Left hindlimb (tissue), 1 donor: ENCODE data around the gene MSL3B.

ENCODE experiments used
- DNase-seq: peaks from one replicate; pipeline ENCODE4 v3.0.0-alpha.2; 2018

The MSL3B gene

DNA sequence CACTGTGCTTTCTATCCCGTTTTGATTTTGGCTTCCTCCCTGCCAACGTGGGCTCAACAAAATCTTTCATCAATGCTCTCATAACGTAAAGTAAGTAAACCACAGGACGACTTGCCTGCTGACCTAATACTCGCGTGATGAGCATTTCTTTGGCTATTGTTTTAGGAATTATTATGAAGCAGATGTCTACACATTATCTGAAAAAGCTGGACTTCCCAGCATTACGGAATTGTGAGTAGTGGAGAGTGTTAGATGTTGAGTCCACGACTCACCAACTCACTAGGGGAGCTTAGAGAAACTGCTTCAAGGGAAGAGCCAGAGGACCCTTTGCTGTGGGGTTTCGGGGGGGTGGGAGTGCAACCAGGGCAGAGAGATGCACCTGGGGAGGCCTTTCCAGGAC, 35.8 kb downstream of the MSL3B start:
- no peak for DNase-seq

DNA sequence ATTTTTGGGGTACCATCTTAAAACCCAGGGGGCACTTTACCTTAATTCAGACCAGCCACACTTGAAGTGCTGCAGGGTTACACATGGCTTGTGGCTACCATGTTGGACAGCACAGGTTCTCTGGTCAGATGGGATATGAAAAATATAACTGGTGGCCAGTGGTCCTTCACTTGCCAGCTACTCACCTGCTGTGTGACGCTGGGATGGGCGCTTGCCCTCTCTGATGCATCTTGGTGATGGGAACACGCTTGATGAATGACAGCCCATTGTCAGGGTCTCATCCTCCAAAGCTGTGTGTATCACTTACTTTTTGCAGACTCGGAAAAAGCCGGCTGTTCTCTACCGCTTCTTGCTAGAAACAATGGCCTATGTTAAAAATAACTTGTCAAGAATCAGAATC, 36.3 kb downstream of the MSL3B start:
- DNase-seq, result no peak

DNA sequence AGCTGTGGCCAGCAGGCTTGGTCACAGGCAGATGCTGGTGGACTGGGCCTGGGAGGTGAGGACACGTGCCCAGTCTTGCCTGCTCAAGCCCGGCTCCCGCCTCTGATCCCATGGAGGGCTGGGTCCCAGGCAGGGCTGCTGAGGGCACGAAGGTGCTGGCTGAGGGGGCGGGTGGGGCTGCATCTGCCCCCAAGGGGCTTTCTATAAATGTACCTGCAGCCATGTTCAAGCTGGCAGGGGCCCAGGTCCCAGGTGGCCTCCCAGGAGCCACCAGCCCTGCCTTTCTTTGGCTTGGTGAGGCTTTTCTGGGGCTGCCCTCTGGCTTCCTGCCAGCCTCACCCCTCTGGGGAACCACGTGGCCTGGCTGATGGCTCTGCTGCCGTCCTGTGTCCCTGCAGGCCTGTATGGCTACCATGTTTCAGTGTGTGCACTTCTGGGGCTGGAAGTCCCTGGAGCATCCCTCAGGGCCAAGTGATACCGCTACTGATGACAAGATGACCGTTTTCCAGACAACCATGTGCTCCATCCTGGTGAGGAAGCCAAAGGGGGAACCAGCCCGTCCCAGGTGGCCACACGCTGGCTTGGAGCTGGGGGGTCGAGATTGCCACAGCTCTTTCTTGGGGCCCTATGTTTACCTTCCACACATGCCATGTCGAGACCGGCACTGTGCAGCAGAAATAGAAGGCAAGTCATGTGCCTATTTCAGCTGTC, 37.0 kb downstream of the MSL3B start:
- no peak for DNase-seq

DNA sequence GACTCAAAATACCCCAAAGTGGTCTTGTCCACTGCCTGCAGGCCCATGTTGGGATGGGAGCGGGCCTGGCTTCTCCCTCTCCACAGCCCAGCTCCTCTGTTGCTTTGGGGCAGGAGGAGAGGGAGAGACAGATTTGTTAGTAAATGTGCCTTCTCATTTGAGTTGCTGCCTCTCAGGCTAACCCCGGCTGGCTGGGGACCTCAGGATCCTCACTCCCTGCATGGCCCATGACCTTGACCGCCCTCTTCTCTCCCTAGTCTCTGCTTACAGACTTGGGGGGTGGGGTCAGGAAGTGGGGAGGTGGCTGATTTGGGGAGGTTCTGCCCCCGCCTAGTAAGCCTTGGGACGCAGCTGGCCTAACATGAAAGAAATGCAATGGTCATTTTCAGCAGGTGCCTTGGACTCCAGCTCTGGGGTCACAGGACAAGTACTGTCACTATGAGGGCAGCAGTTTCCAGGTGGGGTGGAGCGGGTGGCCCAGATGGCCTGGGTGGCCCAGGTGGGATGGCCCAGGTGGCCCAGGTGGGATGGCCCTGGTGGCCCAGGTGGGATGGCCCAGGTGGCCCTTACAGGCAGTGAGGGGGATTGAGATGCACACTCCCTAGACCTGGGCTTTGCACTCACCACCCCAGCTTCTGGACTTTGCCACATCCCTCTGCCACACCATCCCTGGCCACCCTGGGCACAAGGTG, 37.9 kb downstream of the MSL3B start:
- DNase-seq, result no peak

DNA sequence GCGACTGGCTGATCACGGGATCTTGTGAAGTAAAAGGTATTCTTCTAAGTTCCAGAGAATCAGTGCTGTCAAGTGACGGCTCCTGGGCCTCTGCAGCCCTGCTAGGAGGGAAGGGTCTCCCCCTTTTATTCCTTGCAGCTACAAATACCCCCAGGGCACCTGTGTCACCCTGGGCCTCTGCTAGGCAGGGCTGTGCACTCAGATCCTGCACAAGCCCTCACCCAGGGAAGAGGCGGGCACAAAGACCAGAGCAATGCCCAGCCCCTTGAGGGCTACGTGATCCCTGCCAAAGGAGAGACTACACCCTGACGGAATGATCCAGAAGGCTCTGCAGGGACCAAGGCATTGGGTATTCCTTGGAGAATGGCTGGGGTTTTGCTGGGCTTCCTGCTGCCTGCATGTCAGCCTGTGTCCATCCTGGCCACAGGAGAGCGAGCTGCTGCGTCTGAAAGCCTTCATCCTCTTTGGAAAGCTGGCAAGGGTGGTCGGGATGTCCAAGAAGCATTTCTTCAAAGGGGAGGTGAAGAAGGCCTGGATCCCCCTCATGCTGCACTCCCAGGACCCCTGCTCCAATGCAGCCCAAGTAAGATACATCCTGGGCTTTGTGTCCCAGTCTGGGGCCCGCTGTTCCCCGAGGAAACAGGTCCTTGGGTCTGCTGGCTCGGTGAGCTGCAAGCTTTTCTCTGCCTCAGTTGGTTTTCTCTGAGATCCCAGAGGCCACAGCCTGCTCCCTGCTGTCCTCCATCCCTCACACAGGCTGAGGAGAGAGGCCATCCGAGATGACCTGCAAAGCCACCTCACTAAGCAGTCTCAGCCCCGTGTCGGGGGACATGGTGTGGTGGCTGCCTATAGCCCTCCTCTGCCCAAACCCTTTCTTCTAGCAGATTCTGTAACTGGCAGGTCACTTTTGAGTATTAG, 38.7 kb downstream of the MSL3B start:
- DNase-seq, result no peak

DNA sequence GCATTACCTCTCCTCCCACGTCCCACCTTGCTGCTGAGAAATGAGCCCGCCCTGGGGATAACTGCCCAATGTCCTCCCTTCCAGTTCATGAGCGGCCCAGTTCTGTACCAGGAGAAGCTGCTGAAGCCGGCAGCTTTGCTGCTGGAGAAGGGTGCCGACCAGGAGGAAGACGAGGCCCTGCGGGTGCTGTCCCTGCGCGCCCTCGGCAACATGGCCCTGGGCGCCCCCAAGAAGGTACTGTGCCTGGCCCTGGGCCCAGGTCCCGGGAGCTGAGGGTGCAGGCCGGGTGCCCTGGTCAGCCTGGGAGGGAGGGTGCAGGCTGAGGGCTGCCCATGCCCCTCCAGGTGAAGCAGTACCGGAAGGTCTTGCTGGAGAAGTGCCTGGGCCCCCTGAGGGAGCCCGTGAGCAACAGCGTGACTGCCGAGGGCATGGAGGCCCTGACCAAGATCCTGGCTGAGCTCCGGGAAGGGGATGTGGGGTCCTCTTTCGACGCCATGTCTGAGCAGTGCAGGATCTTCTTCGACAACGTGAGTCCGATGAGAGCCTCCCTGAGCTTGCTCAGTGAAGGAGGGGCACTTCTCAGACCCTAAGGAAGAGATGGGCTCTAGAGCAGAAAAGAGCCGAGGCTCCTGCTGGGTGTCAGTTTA, 39.5 kb downstream of the MSL3B start:
- DNase-seq, result no peak

DNA sequence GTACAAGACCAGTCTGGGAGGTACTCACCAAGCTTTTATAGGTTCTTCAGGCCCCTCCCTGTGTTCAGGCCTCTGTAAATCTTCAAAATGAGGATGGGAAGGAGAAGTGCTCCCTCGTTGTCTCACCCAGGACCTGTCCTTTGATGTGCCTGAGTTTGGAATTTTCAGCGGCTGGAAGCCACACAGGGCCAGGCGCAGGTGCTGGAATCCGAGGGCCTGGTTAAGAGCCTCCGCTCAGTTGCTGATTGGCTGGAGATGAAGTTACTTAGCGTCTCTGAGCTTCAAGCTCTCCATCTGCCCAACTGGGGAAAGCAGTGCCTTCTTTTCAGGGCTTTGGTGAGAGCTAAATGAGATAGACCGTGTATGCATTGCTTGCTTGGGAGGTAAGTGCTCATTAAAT, 43.8 kb downstream of the MSL3B start:
- DNase-seq, result no peak

DNA sequence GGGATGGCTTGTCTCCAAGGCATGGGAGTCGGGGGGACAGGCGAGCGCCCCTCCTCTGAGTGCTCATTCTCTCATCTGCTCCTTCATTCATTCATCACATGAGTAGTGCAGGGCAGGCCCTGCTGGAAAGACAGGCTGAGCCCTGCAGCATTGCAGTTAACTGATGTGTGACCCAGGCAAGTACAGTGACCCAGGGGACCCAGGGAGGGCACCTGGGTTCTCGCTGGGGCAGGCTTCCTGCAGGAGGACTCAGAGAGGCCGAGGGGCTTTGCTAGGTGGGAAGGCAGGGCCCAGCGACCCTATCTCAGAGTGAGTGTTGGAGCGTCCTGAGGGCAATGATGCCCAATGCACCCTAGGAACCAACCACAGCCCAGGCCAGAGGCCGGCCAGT, 44.5 kb downstream of the MSL3B start:
- DNase-seq, result no peak

DNA sequence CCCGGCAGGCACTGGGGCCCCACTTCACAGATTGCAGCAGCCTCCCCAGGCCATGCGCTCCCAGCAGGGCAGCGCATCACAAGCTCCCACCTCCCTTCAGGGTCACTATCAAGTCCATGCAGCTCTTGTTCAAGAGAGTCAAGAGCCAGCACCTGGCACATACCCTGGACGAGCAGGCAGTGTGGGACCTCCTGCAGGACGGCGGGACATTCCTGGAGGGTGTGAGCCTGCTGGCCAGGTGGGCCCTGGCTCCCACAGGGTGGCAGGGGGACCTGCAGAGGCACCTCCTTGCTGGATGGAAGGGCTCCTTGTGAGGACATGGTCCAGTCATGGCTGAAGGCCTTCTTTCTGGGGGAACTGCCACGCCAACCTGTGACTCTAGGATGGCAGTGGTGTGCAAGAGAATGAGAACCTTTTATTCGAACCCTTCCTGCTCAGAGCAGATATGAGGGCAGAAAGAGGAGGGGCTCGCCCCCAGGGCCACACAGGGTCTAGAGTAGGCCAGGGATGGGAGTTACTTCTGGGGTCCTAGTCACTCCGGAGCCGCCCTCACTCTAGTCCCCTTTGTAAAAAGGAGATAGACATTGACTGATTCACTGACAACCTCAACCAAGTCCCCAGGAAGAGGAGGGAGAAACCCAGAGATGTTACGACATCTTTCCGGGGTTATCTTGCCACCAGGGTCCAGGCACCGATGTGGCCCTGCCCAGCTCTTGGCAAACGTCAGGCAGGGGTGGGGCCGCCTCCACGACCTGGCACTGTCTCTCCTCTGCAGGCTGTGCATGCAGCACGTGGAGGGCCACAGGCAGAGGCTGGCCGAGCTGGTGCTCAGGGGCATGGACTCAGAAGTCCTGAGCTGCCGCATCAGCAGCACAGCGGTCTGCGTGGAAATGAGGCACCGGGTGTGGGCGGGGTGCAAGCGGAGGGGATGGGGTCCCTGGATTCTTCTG, 45.1 kb downstream of the MSL3B start:
- no peak for DNase-seq

DNA sequence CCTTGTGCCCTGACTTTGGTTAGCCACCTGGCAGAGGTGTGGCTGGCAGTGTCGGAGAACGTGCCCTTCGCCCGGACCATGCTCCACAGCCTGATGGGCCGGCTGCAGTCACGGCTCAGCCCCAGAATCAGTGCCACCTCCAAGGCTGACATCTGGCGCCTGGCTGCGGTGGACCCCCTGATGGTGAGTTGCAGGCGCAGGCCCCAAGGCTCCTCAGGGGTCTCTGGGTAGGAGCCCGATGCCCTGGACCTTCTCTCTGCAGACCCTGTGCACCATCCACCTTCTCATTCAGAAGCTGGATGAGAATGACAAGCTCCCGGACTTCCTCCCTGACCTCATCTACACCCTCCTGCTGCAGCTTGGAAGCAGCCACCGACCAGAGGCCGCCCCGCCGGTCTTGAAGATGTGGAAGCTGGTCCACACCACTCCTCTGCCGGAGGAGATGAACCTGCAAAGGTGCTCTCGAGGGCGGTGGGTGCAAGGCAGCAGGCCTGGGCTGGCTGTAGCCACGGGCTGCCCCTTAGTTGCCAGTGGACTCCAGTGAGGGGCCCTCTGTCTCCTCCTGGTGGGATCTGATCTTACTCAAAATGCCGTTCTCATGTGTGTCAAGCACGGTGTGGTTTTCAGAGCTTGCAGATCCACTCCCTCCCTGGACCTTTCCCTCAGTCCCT, 46.0 kb downstream of the MSL3B start:
- no peak for DNase-seq

DNA sequence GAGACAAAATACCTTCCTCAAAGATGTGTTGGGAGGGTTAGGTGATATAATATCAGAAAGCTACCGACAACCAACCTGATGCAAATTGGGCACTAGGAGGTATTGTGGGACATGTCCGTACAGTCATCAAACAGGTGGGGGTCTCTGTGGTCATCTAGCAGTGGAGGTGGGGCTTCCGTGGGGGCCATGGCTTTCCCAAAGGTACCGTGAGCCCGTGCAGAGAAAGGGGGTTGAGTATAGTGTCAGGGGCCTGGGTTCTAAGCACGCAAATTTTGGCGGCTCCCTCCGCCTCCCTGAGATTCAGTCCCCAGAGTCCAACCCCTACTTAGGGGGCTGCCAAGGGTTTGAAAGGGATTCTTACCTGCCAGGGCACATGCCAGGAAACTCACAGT, 46.5 kb downstream of the MSL3B start:
- DNase-seq, result no peak

DNA sequence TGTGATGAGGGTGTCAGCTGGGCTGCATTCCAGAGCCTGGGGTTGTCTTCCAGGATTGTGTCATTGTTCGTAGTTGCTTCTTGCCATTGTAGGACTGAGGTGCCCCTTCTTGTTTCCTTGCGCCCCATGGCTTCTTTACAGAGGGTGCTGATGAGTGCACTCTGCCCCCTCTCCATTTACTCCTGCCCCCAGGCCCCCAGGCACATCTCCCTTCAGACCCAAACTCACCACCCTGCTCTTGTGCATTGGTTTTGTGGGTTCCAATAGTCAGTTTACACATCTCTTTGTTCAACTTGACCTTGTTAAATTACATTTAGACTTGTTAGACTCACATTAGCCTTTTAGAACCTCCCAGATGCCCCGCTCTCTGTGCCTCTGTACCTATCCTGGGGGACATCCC, 47.0 kb downstream of the MSL3B start:
- DNase-seq, result no peak

DNA sequence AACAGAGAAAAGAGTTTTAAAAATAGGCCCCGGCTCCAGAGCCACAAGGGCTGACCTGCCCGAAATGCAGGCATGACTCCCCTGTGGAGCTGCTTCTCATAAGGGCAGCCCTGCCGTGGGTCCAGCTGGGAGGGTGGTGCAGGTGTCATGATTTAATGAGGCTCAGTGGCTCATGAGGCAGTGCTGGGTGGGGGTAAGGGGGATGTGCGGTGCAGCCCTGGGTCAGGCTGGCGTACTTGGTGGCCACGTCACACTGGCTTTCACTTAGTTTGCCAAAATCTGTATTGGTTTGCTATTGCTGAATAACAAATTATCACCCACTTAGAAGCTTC, 47.4 kb downstream of the MSL3B start:
- DNase-seq, result no peak

DNA sequence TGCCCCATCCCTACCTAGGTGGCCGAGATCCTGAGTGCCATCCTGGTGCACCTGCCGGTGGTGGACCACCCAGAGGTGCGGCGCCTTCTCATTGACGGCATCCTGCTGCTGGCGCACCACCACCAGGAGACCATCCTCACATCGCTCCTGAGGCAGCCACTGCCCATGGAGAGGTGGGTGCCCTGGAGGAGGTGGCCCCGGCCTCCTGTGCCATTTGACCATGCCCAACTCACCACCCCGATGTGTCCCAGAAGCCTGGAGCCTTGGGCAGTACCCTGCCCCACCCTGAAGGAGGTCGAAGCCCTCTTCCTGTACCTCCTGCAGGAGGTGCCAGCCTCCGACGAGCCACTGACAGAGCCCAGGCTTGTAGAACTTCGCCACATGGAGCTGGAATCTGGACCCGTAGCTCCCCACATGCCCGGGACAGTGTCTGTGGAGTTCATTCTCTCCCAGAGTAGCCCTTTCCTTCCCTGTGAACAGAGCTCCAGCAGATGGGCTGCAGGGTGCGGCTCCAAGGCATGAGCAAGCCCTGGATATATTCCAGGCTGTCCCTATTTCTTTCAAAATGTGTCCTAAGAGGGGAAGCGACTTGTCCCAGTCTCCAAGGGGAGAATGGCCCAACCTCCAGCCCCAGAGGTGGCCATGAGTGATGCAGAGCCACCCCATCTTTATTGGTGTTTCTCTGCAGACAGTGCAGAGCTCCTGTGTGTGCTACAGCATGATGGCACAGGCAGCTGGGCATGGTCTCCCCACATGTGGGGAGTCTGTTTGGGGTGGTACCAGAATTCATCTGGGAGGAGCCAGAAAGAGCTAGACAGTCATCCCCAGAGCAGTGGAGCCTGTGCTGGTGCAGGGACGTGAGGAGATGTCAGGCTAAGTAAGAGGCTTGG, 48.1 kb downstream of the MSL3B start:
- no peak for DNase-seq

DNA sequence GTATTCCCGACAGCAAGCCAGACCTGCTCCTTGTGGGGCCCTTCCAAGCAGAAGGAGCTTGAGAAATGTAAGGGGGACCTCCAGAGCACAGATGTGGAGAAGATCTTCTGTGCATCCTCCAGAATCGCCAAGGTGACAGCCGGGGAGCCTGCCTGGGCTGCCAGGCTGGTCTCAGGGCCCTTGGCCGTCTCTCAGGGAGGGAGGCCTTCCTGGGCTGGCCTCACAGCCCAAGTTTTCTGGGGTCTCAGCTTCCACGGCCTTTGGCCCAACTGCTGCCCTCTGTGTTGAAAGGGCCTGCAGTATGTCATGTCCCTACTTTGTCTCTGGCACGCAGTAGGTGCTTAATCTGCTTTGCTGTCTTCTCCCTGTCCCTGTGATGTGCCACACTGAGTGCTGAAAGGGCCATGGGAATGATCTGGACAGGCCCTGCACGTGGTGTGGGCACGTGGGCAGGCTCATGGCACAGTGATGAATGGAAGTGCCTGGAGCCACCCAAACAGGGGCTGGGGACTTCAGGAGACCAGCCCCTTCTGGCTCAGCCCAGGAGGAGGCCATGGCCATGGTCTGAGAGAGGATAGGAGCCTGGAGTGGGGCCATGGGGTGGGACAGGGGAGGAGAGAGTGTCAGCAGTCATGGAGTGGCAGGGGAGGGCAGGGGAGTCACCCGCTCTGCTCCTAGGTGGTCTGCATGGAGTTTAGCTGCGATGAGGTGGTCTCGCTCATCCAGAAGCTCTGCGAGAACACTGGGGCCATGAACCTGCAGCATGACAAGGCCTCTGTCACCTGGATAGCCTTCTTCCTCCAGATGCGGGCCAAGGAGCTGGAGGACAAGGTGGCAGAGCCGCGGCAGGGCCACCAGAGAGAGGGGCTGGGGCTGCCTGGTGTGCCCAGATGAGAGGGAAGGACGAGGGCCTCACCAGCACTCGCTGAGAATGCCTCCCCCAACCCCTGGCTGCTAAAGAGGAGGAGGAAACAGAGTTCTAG, 49.3 kb downstream of the MSL3B start:
- DNase-seq, result no peak

DNA sequence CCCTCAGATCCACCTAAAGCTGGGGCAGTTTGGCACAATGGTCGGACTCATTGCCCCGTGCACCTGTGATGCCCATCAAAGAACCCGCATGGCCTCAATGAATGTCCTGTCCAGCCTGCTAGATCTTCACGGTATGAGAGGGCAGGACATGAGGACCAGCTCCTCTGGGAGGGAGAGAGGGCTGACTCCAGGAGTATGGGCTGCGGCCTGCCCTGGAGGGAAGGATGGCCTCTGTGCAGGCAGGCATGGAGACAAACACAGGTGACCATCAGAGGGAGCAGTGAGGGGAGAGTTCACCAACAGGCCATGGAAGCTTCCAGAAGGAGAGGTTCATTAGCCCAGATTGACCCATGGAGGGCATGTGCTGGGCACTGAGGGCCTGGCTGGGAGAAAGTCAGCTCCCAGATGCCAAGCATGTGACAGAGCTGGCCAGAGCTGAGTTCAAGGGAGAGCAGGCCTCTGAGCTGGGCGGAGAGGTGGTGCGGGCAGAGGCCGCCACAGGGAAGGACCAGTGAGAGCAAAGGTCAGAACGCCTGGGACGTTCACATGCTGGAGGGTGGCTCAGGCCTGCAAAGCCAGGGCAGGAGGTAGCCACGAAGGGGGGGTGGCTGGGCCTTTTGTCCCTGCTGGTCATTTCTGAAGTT, 50.1 kb downstream of the MSL3B start:
- DNase-seq, result no peak

DNA sequence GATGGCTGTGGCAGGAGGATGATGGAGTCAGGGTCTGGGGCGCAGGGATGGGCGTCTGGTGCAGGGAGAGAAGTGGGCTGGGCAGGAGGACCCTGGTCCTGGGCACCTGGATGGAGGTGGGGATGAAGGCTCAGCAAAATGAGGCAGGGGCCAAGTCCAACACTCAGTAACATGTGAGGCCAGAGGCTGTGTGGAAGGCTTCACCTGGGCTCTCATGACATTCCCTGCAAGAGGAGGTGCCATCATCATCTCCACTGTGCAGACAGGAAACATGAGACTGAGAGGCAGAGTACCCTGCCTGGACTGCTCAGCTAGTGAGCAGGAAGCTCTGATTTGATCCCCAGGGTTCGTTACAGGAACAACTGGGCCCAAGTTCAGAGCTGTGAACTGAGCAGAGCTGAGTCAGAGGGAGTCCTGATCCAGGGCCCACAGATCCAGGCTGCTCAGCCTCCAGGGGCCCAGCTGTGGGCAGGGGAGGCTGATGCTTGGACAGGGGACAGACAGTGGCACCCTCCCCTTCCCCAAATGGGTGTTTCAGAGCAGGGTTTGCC, 50.8 kb downstream of the MSL3B start:
- no peak for DNase-seq

DNA sequence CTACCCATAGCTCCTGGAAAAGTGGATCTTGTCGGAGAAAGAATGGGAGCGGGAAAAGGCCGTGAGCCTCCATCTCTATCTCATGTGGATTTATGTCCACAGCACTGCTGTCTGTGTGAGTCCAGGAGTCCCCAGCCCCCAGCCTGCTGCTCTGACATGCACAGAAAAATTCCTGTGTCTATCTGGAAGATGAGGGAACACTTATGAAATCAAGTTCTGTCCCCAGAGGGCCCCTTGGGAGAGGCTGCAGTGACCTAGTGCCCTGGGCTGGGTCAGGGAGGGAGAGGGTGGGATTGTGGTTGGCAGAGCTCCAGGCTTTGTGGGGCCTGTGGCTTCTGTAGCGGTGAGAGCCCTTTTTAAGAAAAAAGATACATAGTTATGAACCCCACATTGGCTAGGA, 51.4 kb downstream of the MSL3B start:
- DNase-seq, result no peak
